Fibroblast of lung (primary cell): Measurements from ENCODE around the gene DENND1A. TPM values are rescaled to one million over a fixed set of nuclear protein-coding genes. Genes with fewer than 3 reads are reported as not detected.

Experiments used
- DNase-seq, 2 donors: peaks; one replicate each; pipeline versions ENCODE4 v3.0.0 to v3.0.0-alpha.2; 2010; ENCODE audit warnings: low read depth in 2 of 2
- H2AFZ ChIP-seq: 2 replicates; pipeline ENCODE4 v1.5.1; 2012; ENCODE audit warnings: low read length, control low read depth, inconsistent platforms
- H3K27ac ChIP-seq: 2 replicates; pipeline ENCODE4 v1.5.1; 2011; ENCODE audit warnings: low read length, control low read depth; ENCODE audit not compliant: insufficient read depth
- H3K27me3 ChIP-seq: 2 replicates; pipeline ENCODE4 v1.5.1; 2011; ENCODE audit warnings: mild to moderate bottlenecking, low read length; ENCODE audit not compliant: control insufficient read depth, insufficient read depth
- H3K36me3 ChIP-seq: 2 replicates; pipeline ENCODE4 v1.5.1; 2011; ENCODE audit warnings: low read length; ENCODE audit not compliant: control insufficient read depth, insufficient read depth
- H3K4me1 ChIP-seq: 2 replicates; pipeline ENCODE4 v1.5.1; 2011; ENCODE audit warnings: low read length; ENCODE audit not compliant: control insufficient read depth, insufficient read depth; ENCODE audit errors: extremely low read depth
- H3K4me2 ChIP-seq: 2 replicates; pipeline ENCODE4 v1.5.1; 2011; ENCODE audit warnings: low read length, control low read depth; ENCODE audit not compliant: insufficient read depth; ENCODE audit errors: extremely low read depth
- H3K4me3 ChIP-seq, 4 experiments: fragments of 200-600 bp in 1 of 4; sonication (generic) in 1 of 4; replicated peaks in 1 of 4; 2 replicates each; pipeline ENCODE4 v1.5.1; 2011 to 2016; ENCODE audit warnings: low read length in 4 of 4, low read depth in 3 of 4, mild to moderate bottlenecking in 3 of 4, control low read depth in 2 of 4, inconsistent platforms in 1 of 4, mixed read lengths in 1 of 4; ENCODE audit not compliant: insufficient read depth in 1 of 4; ENCODE audit errors: control extremely low read depth in 1 of 4
- H3K79me2 ChIP-seq: 2 replicates; pipeline ENCODE4 v1.5.1; 2012; ENCODE audit warnings: mild to moderate bottlenecking, low read length, inconsistent platforms; ENCODE audit not compliant: control insufficient read depth, insufficient read depth
- H3K9ac ChIP-seq: 2 replicates; pipeline ENCODE4 v1.5.1; 2011; ENCODE audit warnings: mild to moderate bottlenecking, low read length, control low read depth; ENCODE audit not compliant: insufficient read depth
- H3K9me3 ChIP-seq: 2 replicates; pipeline ENCODE4 v1.5.1; 2012; ENCODE audit warnings: low read depth, low read length; ENCODE audit not compliant: control insufficient read depth, insufficient read depth
- H4K20me1 ChIP-seq: 2 replicates; pipeline ENCODE4 v1.5.1; 2011; ENCODE audit warnings: low read length; ENCODE audit not compliant: control insufficient read depth, insufficient read depth; ENCODE audit errors: extremely low read depth
- CTCF ChIP-seq, 2 donors: IDR thresholded peaks in 1 of 2; conservative IDR thresholded peaks in 1 of 2; 1 replicate in 1 of 2; 2 replicates in 1 of 2; pipeline ENCODE4 v1.5.1; 2011 to 2012; ENCODE audit warnings: low read length in 2 of 2, control low read depth in 1 of 2, inconsistent platforms in 1 of 2, low read depth in 1 of 2, mild to moderate bottlenecking in 1 of 2
- EZH2 ChIP-seq: IDR thresholded peaks from 2 replicates; pipeline ENCODE4 v1.5.1; 2012; ENCODE audit warnings: low read length, control low read depth, mild to moderate bottlenecking; ENCODE audit errors: missing control alignments
- polyA plus RNA-seq, 2 donors: library from polyadenylated mRNA; depleted of rRNA in 1 of 2; stranded (reverse) in 1 of 2; unstranded in 1 of 2; fragments of >200 nt; gene quantifications; 2 replicates each; pipeline ENCODE4 v1.2.1, GENCODE V29; 2011 to 2012; ENCODE audit warnings: missing spikeins in 1 of 2
- total RNA-seq: library from RNA; depleted of rRNA; stranded (reverse); fragments of >200 nt; gene quantifications from 2 replicates; pipeline ENCODE4 v1.2.1, GENCODE V29; 2014

DENND1A gene
- total and polyA plus RNA-seq, 2 donors (not counting 1 experiment from before 2014, with no cell fraction given), result 13.0 to 18.3 TPM

GRCh38 chr9:123605286-123605685 is 324.6 kb downstream of the DENND1A start:
- Histone ChIP-seq H3K27ac (no peak overlapping the region), H3K4me2 (no peak overlapping the region), H3K4me1 (no peaks in the 10 kb centered on the region), H3K36me3 (no peaks in the 10 kb centered on the region), H2AFZ (no peak overlapping the region), H3K79me2 (no peaks in the 10 kb centered on the region), H3K4me3 (no peak overlapping the region), H3K27me3 (no peaks in the 10 kb centered on the region), H3K9ac (no peak overlapping the region), H3K9me3 (no peaks in the 10 kb centered on the region), H4K20me1 (no peaks in the 10 kb centered on the region)
- DNase-seq, result no peak
- no peak for TF ChIP-seq EZH2
- TF ChIP-seq CTCF (conservative IDR thresholded peaks at IDR 0.05 in 1 of 2, IDR thresholded peaks at IDR 0.05 in 1 of 2; ENCODE audit: low read depth in 1 of 2, low read length in 2 of 2), result no peak

- Histone ChIP-seq H3K4me2 (no peak overlapping the region), H3K9me3 (no peaks in the 10 kb centered on the region), H3K4me1 (no peaks in the 10 kb centered on the region), H3K27ac (no peak overlapping the region), H3K4me3 (no peak overlapping the region), H3K79me2 (no peaks in the 10 kb centered on the region), H2AFZ (no peak overlapping the region), H4K20me1 (no peaks in the 10 kb centered on the region), H3K9ac (no peak overlapping the region), H3K27me3 (no peaks in the 10 kb centered on the region), H3K36me3 (no peaks in the 10 kb centered on the region)
- no peak for DNase-seq
- TF ChIP-seq CTCF (conservative IDR thresholded peaks at IDR 0.05 in 1 of 2, IDR thresholded peaks at IDR 0.05 in 1 of 2; ENCODE audit: low read depth in 1 of 2, low read length in 2 of 2), result no peak
- no peak for TF ChIP-seq EZH2
Observed at GRCh38 chr9:123604861-123605260, 325.1 kb downstream of the DENND1A start.

DNA sequence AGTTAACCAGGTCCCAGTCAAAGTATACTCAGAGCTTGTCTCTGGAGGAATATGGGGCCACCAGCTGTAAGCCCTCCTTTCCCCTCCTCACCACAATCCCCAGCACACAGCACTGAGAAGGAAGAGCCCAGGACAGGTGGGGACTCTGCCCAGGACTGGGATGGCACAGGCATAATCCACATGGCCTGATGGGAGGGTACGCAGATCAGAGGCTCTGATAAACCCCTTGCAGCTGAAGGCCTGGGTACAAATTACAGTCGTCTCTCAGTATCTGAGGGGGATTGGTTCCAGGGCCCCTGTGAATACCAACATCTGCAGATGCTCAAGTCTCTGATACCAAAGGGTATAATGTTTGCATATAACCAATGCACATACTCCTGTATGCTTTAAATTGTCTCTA is 328.1 kb downstream of the DENND1A start:
- DNase-seq, result no peak
- Histone ChIP-seq H3K4me2 (no peak overlapping the region), H3K36me3 (no peaks in the 10 kb centered on the region), H3K9me3 (no peaks in the 10 kb centered on the region), H3K27me3 (no peaks in the 10 kb centered on the region), H3K27ac (no peak overlapping the region), H3K9ac (no peak overlapping the region), H4K20me1 (no peaks in the 10 kb centered on the region), H3K4me1 (no peaks in the 10 kb centered on the region), H3K79me2 (no peaks in the 10 kb centered on the region), H3K4me3 (no peak overlapping the region), H2AFZ (no peak overlapping the region)
- TF ChIP-seq CTCF (conservative IDR thresholded peaks at IDR 0.05 in 1 of 2, IDR thresholded peaks at IDR 0.05 in 1 of 2; ENCODE audit: low read depth in 1 of 2, low read length in 2 of 2), result no peak
- no peak for TF ChIP-seq EZH2
